GM10847 (cell line): ENCODE results near the gene NAA60.

Source experiments
- POLR2A ChIP-seq: IDR thresholded peaks from 2 replicates; pipeline ENCODE4 v1.6.1; 2011; ENCODE audit not compliant: insufficient read length; ENCODE audit errors: extremely low read depth

The NAA60 gene

DNA sequence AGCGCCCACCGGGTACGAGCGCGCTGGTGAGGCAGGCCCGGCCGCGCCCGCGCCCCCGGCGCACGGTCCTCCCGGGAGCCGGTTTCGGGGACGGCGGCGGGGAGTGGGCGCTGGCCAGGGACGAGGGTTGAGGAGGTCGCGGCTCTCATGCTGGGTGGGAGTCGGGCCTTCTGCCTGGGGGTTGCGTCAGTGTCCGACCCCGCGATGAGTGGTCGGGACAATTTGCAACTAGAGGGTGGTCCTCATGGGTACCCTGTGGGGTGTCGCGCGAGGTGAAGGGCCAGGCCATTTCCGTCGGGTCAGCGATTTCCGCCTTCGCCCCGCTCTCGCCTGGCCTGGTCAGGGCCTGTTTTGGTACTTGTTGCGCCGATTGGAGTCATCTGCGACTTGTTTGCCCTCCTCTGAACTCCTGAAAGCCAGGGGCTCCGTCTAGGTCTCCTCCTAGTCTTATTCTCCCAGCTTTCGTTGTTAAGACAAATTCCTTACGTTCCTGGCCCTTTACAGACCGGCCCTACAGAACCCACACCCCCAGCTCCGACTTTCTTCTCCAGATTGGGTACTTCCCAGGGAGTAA lies 14.9 kb downstream of the NAA60 start:
- no peak for TF ChIP-seq POLR2A

- no peak for TF ChIP-seq POLR2A
These were observed 15.4 kb downstream of the NAA60 start for GRCh38 chr16:3458852-3459361.

DNA sequence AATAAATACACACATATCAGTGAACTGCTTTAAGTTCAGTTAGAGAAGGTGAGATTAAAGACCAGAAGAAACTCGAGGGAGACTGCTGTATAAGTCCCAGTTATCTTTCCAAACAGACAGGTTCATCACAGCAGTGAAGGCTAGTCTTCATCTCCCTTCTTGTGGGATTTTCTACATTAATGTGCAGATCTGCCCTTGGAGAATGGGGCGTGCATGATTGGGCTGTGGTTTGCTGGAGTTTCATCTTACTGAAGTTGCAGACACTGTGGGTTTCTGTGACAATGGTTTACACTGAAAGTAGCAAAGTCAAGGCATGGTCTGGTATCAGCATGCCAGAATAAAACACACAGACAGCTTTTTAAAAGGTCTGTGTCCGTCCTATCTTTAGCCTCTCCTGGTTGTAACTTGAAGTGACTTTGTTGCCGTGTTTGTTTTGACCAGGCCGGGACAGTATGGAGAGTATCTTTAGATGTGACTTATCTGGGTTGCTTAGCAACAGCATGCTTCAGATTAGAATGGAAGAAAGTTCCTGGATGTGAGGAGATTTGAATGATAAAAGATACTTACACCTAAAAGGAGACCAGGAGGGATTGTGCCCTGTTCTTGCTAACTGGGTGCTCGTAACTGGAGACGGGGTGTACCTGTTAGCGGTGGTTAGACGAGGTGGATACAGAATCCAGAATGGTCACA lies 16.1 kb downstream of the NAA60 start:
- no peak for TF ChIP-seq POLR2A

- no peak for TF ChIP-seq POLR2A
These were observed 16.6 kb downstream of the NAA60 start for GRCh38 chr16:3460121-3460520.

GRCh38 chr16:3460585-3460984 lies 17.1 kb downstream of the NAA60 start:
- TF ChIP-seq POLR2A: no peak

DNA sequence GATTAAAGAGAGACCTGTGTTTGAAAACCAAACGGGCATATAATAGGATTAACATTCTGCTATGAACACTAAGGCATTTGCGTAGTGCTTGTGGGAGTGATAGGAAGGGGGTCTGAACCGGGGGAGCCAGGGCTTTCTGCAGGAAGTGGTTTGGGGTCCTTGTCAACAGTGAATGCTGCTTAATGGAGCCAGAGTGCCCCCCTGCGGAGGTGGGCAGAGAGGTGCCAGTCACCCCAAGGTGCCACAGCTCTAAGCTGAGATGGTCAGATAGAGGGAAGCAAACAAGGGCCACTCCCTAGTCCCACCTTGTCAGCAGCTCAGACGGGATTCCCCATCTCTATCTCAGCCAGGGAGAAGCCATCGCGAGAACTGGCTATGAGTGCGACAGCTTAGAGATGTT lies 17.7 kb downstream of the NAA60 start:
- TF ChIP-seq POLR2A: no peak

DNA sequence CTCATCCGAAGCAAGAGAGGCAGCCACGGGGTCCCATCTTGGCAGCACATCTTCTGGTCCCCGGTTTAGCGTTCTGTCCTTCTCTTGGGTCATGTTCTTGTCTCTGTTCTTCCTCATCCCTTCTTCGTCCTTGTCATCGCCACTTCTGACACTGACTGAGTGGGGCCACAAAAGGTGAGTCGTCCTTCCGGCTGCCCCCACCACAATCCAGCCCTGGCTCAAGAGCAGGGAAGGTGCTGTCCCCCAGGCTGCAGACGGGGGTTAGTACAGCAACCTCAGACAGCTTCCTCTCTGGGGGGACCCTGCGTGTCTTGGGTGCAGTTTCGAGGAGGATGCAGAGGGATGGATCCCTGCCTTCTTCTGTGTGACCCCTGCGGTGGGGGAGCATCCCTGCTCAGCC lies 21.8 kb downstream of the NAA60 start:
- no peak for TF ChIP-seq POLR2A

DNA sequence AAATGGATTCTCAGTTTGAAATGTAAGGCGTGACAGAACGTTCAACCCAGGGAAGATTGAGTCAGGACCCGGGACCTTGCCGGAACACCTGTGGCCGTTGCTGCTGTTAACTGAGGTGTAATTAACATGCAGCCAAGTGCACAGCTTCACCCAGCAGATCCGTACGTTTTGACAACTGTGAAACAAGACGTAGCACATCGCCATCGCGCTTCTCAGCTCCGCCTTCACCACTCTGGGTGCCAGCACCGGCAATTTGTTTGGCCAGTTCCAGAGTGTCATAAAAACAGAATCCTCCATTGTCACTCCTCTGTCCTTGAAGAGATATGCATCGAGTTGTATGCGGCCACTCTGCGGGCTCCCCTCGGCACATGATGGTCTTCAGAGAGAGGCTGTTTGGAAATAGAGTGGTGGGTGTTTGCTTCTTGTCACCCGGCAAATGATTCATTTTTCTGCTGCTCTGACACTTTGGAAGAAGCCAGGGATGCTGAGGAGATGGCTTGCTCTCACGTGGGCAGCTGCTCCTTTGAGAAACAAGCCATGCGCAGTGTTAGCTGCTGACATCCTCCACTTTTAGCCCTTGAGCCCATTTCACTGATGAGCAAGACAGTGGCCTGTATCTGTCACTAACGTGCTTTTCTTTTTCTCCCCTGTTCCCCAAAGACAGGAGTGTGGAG lies 22.6 kb downstream of the NAA60 start:
- no peak for TF ChIP-seq POLR2A

GRCh38 chr16:3467182-3467581 lies 23.7 kb downstream of the NAA60 start:
- TF ChIP-seq POLR2A: no peak

- TF ChIP-seq POLR2A: no peak
These were observed 24.4 kb downstream of the NAA60 start for GRCh38 chr16:3467921-3468320.

GRCh38 chr16:3468501-3468900 lies 25.0 kb downstream of the NAA60 start:
- TF ChIP-seq POLR2A: no peak

DNA sequence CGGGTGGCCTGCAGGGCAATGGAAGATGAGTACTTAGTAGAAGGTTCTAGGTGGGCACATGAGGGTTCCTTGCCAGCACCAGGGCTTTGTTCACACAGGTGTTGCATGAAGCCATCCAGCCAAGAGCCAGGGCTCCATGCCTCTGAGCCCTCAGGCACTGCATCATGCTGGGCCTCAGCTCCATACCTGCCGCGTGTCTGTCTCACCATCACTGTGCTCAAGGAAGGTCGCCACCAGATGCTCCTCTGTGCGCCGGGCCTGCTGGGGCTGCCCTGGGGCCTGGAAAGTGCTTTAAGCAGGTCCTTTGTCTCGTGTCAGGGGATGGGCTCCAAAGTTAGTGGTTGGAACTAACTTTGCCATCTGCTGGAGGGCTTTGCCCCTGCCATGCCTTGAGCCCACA lies 26.3 kb downstream of the NAA60 start:
- TF ChIP-seq POLR2A: no peak

DNA sequence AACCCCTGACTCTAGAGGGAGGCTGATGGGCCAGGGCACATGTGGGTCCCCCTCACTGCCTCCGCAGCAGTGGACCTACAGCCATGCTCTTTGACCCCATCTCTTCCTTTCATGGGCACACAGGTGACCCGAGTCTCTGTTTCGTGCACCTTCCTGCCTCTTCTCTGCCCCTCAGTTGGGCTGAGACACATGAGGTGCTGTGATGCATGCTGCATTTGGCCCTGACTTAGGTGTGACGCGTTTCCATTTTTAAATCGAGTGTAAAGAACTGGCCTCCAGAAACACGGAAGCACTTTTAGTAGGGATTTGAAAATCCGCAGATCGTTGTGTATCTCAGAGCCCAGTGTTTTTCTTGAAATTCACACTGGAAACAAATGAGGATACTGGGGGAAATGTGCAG lies 27.2 kb downstream of the NAA60 start:
- TF ChIP-seq POLR2A: no peak

- no peak for TF ChIP-seq POLR2A
These were observed 28.2 kb downstream of the NAA60 start for GRCh38 chr16:3471518-3472176.

- no peak for TF ChIP-seq POLR2A
These were observed 29.6 kb downstream of the NAA60 start for GRCh38 chr16:3472878-3473595.
